HG03432 (cell line): ENCODE measurements around the gene MIA2.
"Not testable (repeated sequence)": the region's sequence is repeated elsewhere in the genome, so short reads cannot be mapped to it uniquely, and the experiment has no call there.

Experiments
- ATAC-seq: cut with Tn5 transposase; IDR thresholded peaks from one replicate; pipeline ENCODE4 v1.9.1; 2021; ENCODE audit warnings: mild to moderate bottlenecking, moderate library complexity; ENCODE audit not compliant: unreplicated experiment

MIA2 gene

DNA sequence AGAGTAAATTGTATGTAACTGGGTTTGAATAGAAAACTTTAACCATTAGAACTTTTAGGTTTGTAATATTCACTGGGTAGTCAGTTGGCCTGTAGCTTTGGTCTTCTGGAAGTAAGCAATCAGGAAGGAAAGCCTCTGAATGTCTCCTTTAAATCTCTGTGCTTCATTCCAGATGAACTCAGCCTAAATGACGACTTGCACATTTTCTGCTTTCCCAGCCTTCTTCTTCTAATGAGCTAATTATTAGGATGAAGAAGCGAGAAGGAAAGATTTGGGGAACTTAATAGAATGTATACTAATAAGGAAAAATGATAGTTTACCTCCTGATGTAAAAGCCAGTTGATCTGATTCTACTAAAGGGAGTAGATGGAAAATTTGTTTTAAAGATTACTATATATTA is 90.4 kb downstream of the MIA2 start:
- no peak for ATAC-seq

DNA sequence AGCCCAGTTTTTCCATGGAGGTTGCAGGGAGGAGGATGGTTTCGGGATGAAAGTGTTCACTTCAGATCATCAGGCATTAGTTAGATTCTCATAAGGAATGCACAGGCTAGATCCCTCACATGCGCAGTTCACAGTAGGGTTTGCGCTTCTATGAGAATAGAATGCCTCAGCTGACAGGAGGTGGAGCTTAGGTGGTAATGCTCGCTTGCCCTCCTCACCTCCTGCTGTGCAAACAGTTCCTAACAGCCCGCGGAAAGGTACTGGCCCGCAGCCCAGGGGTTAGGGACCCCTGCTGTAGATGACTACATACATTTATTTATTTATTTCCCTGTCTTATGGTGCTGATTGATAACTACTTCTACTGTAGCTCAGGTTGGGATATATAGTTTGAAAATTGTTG is 105.3 kb downstream of the MIA2 start:
- no peak for ATAC-seq

- ATAC-seq, result not testable (repeated sequence)
Observed at GRCh38 chr14:39341126-39341525, 107.4 kb downstream of the MIA2 start.

DNA sequence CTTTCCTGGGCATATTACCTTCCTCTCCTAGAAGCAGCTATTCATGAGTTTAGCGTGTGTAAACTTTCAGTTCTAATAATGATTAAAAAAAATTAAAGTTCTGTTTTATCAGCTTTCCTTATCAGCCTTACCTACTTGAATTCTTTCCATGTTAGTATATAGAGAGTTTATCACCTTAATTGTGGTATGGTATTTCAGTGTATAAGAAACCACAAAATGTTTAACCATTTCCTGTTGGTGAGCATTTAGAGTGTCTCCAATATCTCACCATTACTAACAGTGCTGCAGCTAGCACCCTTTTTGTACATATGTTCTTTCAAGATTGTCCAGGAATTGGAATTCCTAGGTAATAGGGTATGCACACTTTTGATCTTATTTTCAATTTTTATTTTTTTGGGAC is 109.1 kb downstream of the MIA2 start:
- no peak for ATAC-seq

DNA sequence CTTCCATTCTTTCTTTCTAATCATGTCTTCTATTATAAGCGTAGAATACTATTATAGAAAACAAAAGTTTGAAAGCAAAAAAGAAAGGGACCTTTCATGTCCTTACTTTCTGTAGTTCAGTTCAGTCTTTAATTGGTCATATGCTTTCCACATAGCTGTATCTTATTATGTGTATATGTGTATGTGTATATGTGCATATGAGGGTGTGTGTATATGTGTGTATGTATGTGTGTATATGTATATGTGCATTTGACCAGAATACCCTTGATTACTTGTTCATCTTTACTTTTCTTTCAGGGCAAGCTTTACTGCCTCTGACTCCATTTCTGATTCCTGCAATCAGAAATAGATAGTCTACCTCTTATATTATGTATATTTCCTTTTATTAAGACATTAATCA is 109.9 kb downstream of the MIA2 start:
- ATAC-seq, result no peak

DNA sequence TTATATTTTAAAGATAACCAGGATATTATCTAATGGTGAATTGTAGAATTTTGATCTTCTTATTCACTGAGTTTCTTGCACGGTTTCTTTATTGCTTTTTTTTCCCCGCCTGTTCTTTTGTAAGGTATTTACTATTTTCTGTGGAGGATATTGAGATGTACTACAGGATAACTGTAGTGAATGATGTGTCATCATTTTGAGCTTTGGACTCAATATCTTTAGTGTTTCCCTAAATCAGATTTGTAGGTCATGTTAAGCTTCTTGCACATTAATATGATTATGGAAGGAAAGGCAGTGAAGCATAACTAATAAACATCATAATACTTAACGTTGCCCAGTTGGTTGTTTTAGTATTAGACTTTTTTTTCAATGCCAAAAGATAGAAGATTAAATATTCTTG is 117.2 kb downstream of the MIA2 start:
- no peak for ATAC-seq

- ATAC-seq, result no peak
Observed at GRCh38 chr14:39351708-39352107, 118.0 kb downstream of the MIA2 start.

- ATAC-seq, result not testable (repeated sequence)
Observed at GRCh38 chr14:39359069-39359468, 125.4 kb downstream of the MIA2 start.

- no peak for ATAC-seq
Observed at GRCh38 chr14:39360316-39360715, 126.6 kb downstream of the MIA2 start.

- not testable (repeated sequence) for ATAC-seq
Observed at GRCh38 chr14:39361556-39361955, 127.8 kb downstream of the MIA2 start.

DNA sequence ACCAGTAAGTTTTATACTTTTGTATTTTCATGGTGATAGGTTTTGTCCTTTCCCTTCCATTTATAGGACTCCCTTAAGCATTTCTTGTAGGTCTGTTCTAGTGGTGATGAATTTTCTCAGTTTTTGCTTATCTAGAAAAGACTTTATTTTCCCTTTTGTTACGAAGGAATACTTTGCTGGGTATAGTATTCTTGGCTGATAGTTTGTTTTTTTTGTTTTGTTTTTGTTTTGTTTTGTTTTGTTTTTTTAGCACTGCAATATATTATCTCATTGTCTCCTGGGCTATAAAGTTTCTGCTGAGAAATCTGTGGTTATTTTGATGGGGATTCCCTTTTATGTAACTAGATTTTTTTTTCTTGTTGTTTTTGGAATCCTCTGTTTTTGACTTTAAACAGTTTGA is 130.8 kb downstream of the MIA2 start:
- no peak for ATAC-seq

DNA sequence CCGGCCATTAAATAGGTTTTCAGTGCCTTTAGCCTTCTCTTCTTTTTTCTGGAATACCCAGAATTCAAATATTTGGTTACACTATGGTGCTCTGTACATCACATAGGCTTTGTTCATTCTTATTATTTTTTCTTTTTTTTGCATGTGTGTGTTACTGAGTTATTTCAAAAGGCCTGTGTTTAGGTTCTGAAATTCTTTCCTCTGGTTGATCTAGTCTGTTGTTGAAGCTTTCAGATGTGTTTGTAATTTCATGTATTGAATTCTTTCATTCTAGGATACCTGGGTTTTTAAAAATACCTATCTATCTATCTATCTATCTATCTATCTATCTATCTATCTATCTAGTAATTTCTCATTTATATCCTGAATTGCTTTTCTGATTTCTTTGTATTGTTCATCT is 131.6 kb downstream of the MIA2 start:
- ATAC-seq, result no peak

DNA sequence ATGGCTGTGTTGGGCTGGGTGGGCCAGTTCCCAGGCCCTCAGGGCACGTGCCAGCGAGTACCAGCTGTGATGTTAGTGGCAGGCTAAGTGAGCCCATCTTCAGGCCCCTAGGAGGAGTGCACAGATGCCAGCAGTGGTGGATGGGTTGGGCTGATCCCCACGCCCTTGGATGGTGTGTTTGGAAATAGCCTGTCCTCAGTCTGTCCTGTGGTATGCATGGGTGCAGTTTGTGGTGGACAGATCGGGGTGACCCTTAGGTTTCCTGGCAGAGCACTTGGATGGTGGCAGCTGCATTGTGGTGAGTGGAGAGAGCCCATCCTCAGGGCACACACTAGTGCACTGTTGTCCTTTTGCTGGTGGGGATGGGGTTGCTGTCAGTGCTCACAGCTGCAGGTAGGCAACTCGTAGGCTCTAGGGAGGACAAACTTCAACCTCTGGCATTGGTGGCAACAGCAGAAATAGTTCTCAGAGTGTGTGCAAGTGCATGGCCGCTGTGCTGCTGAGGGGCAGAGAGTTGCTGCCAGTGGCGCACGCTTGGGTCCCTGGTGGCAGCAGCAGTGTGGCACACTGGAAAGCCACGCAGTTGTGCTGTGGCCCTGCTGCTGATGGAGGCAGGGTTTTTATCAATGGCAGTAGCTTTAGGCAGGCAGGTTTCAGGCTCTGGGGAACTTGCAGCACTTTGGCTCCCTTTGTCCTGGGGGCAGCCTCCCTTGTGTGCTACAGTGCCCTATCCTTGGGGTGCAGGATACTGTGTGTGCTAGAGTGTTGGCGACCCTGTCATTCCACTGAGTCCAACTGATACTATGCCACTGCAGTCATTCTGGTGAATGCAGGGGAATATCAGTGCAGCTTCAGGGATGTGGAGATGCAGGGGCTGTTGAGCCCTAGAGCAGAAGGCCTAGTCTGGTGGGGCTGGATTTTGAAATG is 133.0 kb downstream of the MIA2 start:
- ATAC-seq, result no peak

GRCh38 chr14:39367387-39367751 is 133.7 kb downstream of the MIA2 start:
- no peak for ATAC-seq

DNA sequence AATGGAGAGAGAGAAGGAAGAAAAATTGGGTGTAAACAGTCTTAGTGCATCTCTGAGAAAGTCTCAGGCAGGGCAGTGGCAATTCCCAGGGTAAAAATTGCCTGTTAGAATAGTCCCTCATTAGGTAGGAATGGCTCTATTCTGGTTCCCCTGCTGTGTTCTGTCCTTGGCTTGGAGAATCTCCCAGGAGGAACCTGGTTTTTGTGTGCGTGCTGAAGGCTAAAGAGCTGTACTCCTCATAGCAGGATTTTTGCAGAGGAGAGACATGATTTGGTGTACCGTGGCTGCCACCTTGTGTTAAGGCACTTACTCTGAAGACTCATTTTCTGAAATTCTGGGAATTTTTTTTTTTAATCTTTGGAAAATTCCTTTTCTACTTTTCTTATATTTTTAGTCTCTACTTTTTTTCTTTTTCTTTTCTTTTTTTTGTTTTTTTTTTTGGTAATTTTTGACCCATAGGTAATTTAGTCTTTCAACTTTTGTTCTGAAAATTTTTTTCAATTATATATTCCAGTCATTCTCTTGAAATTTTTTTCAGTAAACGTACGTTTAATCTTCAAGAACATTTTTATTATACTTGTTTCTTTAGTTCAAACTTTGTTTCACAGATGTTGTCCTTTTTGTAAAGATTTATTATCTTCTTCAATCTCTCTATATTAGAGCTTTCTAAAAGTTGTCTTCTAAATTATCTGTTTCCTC is 134.7 kb downstream of the MIA2 start:
- peak; percentile 48 for ATAC-seq

DNA sequence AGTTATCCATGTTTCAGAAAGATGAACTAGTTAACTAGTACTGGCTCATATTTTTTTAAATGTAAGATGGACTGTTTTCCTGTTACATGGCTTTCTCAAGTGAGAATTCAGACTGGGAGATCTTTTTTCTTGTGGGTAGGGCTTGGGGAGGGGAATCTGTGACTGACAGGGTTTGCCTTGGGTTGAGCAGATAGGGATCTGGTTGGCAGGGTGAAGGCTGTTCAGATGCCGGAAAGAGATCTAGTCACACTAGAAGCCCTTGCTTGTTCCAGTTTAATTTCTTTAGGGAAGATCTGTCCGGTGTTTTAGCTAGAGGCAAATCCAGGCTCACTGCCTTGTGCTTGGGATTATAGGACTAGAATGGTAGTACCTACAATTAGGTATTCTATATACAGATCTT is 135.3 kb downstream of the MIA2 start:
- no peak for ATAC-seq

DNA sequence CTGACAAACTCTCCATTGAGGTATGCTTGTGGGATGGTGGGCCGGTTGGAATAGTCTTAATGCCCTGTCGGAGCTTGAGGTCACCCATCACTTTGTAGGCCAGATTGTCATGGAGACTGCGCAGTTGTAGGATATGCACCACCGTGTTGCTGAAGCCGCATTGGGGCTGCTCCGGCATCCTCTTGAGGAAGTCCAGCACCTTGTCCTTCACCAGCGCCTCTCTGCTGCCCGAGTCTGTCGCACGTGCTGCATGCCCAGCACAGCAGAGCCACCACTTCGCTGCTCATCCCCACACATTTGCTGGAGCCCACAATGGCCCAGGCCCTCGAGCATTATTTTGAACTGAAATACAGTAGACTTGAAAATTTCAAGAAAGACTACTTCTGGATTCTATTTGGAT is 136.7 kb downstream of the MIA2 start:
- ATAC-seq, result no peak

DNA sequence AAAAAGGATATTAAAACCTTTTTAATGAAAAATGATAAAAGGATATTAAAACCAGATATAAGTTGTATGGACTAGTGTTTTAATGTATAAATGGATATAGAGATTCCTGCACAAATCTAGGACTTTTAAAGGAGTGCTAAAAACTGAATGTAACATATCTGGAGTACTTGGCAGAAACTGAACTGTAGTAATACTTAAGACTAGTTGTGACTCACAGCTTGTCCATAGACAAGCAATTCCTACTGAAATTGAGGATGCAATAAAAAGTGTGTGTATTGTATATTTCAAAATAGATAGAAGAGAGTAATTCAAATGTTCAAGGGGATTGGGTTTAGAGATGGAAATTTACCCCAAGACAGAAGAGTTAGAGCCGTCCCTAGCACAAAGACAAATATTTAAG is 138.9 kb downstream of the MIA2 start:
- ATAC-seq, result no peak

GRCh38 chr14:39374851-39375250 is 141.1 kb downstream of the MIA2 start:
- no peak for ATAC-seq

DNA sequence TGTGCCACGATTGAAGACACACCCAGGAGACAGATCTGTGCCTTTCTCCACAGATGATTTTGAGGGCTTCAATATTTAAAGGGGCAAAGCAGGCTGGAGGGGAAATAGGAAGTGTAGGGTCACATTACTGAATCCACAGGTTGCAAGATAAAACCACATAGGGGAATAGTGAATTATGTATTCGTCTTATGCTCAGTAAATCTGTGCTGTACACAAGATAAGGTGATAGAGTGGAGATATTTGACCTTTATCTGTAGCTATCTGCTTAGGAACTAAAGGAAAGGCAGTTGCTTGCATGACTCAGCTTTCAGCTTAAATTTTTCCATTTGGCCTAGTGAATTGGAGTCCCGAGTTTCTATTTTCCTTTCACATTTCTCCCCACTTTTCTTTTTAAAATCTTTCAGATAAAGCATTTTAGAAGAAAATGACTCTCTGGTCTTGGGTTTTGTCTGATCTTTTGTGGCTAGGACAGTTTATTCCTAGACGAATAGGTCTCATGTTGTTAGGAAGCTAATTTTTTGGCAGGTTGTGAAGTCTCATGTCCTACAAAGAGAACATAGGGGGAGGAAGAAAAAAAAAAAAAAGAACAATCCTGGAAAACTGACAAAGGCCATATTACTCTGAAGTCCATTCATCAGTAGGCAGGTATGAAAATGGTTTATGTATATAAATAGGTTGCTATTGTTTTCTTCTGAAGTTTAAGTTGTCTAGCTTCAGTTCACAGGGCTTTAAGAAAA is 143.1 kb downstream of the MIA2 start:
- no peak for ATAC-seq

GRCh38 chr14:39381366-39381765 is 147.7 kb downstream of the MIA2 start:
- ATAC-seq, result no peak

- no peak for ATAC-seq
Observed at GRCh38 chr14:39382463-39382862, 148.7 kb downstream of the MIA2 start.
